ENCODE measurements around the gene MRGPRX4.
"Not testable (repeated sequence)": the region's sequence is repeated elsewhere in the genome, so short reads cannot be mapped to it uniquely, and the experiment has no call there.

Gene MRGPRX4

GRCh38 chr11:18172666-18173065, at the start of gene MRGPRX4:
TSS of gene MRGPRX4 (plus strand) at chr11:18172837. CDS start at chr11:18173257, 420 bp downstream.
- Histone ChIP-seq H3K4me3 (ENCODE audit: low read length) (no peak within 1 kb of the TSS), H3K27me3 (ENCODE audit: insufficient read depth, low read length) (no peaks in the 10 kb centered on the region)

GRCh38 chr11:18131115-18131514, 41.5 kb upstream of the MRGPRX4 start:
- H3K9me3 ChIP-seq (ENCODE audit: low read length); H3K4me1 ChIP-seq (ENCODE audit: insufficient read depth, low read length); H2AFZ ChIP-seq (ENCODE audit: low read depth, low read length); H3K36me3 ChIP-seq (ENCODE audit: insufficient read depth, low read length); H3K27me3 ChIP-seq (ENCODE audit: insufficient read depth, low read length); H3K4me3 ChIP-seq (ENCODE audit: low read length): not testable (repeated sequence)

More at GRCh38 chr11:18172666-18173065, at the start of gene MRGPRX4:
- H3K36me3 ChIP-seq (ENCODE audit: insufficient read depth, low read length), result no peaks in the 10 kb centered on the region
- no peaks in the 10 kb centered on the region for H3K9me3 ChIP-seq (ENCODE audit: low read length)
- no peak within 1 kb of the TSS for H2AFZ ChIP-seq (ENCODE audit: low read depth, low read length)
- H3K4me1 ChIP-seq (ENCODE audit: insufficient read depth, low read length), result no peaks in the 10 kb centered on the region

- Histone ChIP-seq H3K36me3 (ENCODE audit: insufficient read depth, low read length) (no peaks in the 10 kb centered on the region), H3K4me1 (ENCODE audit: insufficient read depth, low read length) (no peaks in the 10 kb centered on the region), H3K27me3 (ENCODE audit: insufficient read depth, low read length) (peaks cover 10% of the 10 kb centered on the region), H3K4me3 (ENCODE audit: low read length) (no peak within 1 kb of the TSS), H2AFZ (ENCODE audit: low read depth, low read length) (no peak within 1 kb of the TSS), H3K9me3 (ENCODE audit: low read length) (no peaks in the 10 kb centered on the region)
These were observed 40.3 kb upstream of the MRGPRX4 start, which contains the start of gene MRGPRX3 for GRCh38 chr11:18132341-18132740. TSS of gene MRGPRX3 (plus strand) at chr11:18132571. CDS start at chr11:18137203, 4,632 bp downstream.

DNA sequence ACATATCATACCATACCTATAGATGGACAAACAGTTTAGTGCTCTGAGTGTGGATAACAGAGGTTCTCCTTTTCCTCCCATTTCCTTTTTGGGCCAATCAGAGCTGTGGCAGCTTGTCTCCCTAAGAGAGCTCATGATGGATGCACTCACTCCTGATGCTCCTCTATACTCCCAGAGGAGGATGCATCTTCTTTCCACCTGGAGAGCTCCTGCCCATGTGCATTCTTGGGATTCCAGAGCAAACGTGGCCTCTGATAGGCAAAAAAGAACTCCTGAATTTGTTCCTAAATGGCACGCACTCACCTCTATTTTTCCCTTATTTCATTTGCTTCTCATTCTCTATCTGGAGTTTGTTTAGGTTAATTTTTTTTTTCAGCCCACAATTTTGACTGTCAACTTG, 37.3 kb upstream of the MRGPRX4 start:
- peaks cover 12% of the 10 kb centered on the region for H3K27me3 ChIP-seq (ENCODE audit: insufficient read depth, low read length)
- H2AFZ ChIP-seq (ENCODE audit: low read depth, low read length), result no peak overlapping the region
- no peak overlapping the region for H3K4me3 ChIP-seq (ENCODE audit: low read length)
- H3K9me3 ChIP-seq (ENCODE audit: low read length), result no peaks in the 10 kb centered on the region
- no peaks in the 10 kb centered on the region for H3K4me1 ChIP-seq (ENCODE audit: insufficient read depth, low read length)
- H3K36me3 ChIP-seq (ENCODE audit: insufficient read depth, low read length), result no peaks in the 10 kb centered on the region

- no peak overlapping the region for H3K4me3 ChIP-seq (ENCODE audit: low read length)
- H3K4me1 ChIP-seq (ENCODE audit: insufficient read depth, low read length), result no peaks in the 10 kb centered on the region
- no peaks in the 10 kb centered on the region for H3K36me3 ChIP-seq (ENCODE audit: insufficient read depth, low read length)
- no peak overlapping the region for H2AFZ ChIP-seq (ENCODE audit: low read depth, low read length)
- no peaks in the 10 kb centered on the region for H3K9me3 ChIP-seq (ENCODE audit: low read length)
- peaks cover 15% of the 10 kb centered on the region for H3K27me3 ChIP-seq (ENCODE audit: insufficient read depth, low read length)
These were observed 35.3 kb upstream of the MRGPRX4 start for GRCh38 chr11:18137186-18137800.

DNA sequence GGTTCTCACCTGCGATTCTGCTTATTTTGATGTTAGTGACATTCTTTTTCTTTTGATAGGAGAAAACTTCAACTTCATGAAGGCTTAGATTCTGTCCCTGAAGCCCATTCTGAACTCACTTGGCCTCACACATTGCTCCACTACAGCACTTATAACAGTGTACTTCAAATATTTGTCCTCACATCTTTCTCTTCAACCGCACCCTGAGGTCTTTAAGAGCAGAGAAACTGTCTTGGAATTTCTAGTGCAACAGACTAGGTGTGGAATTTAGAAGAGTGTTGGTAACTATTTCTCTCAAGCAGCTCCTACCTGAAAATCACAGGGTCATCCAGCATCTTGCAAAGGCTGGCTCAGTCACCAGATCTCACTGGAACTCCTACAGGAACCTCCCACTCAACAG, 32.5 kb upstream of the MRGPRX4 start:
- Histone ChIP-seq H2AFZ (ENCODE audit: low read depth, low read length) (no peak overlapping the region), H3K9me3 (ENCODE audit: low read length) (no peaks in the 10 kb centered on the region), H3K4me3 (ENCODE audit: low read length) (no peak overlapping the region), H3K36me3 (ENCODE audit: insufficient read depth, low read length) (no peaks in the 10 kb centered on the region), H3K4me1 (ENCODE audit: insufficient read depth, low read length) (no peaks in the 10 kb centered on the region), H3K27me3 (ENCODE audit: insufficient read depth, low read length) (peaks cover 9% of the 10 kb centered on the region)

- Histone ChIP-seq H3K4me3 (ENCODE audit: low read length) (no peak overlapping the region), H3K4me1 (ENCODE audit: insufficient read depth, low read length) (no peaks in the 10 kb centered on the region), H3K36me3 (ENCODE audit: insufficient read depth, low read length) (no peaks in the 10 kb centered on the region), H2AFZ (ENCODE audit: low read depth, low read length) (no peak overlapping the region), H3K9me3 (ENCODE audit: low read length) (no peaks in the 10 kb centered on the region), H3K27me3 (ENCODE audit: insufficient read depth, low read length) (peaks cover 5% of the 10 kb centered on the region)
These were observed 28.4 kb upstream of the MRGPRX4 start for GRCh38 chr11:18144243-18144642.

GRCh38 chr11:18145025-18145424, 27.6 kb upstream of the MRGPRX4 start:
- no peaks in the 10 kb centered on the region for H3K36me3 ChIP-seq (ENCODE audit: insufficient read depth, low read length)
- no peaks in the 10 kb centered on the region for H3K9me3 ChIP-seq (ENCODE audit: low read length)
- H3K4me1 ChIP-seq (ENCODE audit: insufficient read depth, low read length), result no peaks in the 10 kb centered on the region
- H3K4me3 ChIP-seq (ENCODE audit: low read length), result no peak overlapping the region
- H2AFZ ChIP-seq (ENCODE audit: low read depth, low read length), result no peak overlapping the region
- peaks cover 5% of the 10 kb centered on the region for H3K27me3 ChIP-seq (ENCODE audit: insufficient read depth, low read length)

DNA sequence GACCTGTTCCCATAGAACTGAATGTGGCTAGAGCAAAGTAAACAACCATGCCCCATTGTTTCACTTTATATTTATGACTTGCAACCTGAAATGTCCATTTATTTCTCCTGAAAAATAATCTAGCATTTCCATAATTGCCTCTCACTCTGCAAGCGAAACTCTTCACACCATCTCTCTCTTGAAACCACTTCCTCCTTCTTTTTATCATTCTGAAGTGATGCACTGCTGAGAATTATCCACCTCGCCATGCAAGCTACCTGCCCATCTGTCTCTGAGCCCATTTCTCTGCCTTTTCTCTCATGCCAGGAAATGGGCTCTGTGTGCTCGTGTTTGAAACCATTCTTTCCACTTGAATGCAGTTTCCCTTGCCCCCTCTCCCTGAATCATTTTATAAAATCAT, 26.8 kb upstream of the MRGPRX4 start:
- no peaks in the 10 kb centered on the region for H3K4me1 ChIP-seq (ENCODE audit: insufficient read depth, low read length)
- H3K4me3 ChIP-seq (ENCODE audit: low read length), result no peak overlapping the region
- no peaks in the 10 kb centered on the region for H3K9me3 ChIP-seq (ENCODE audit: low read length)
- H3K36me3 ChIP-seq (ENCODE audit: insufficient read depth, low read length), result no peaks in the 10 kb centered on the region
- peaks cover 3% of the 10 kb centered on the region for H3K27me3 ChIP-seq (ENCODE audit: insufficient read depth, low read length)
- no peak overlapping the region for H2AFZ ChIP-seq (ENCODE audit: low read depth, low read length)

DNA sequence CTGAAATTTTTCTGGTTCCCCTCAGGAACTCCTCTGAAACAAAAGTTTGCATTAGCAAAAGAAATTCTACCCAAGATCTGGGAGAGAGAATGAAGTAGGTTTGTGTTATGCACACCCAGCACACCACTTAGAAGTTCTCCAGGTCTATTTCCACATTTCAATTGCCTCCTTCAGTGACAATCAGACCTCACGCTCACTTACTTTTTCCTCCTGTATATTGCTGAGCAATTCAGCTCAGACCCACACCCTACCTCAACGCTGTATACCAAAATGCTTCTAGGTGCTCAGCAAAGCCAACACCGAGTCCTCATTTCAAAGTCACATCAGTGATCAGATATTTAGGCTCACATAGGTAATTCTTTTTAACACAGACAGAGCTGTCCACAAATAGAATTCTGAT, 21.1 kb upstream of the MRGPRX4 start:
- Histone ChIP-seq H3K27me3 (ENCODE audit: insufficient read depth, low read length) (no peaks in the 10 kb centered on the region), H3K36me3 (ENCODE audit: insufficient read depth, low read length) (no peaks in the 10 kb centered on the region), H3K9me3 (ENCODE audit: low read length) (no peaks in the 10 kb centered on the region), H3K4me1 (ENCODE audit: insufficient read depth, low read length) (no peaks in the 10 kb centered on the region), H3K4me3 (ENCODE audit: low read length) (no peak overlapping the region), H2AFZ (ENCODE audit: low read depth, low read length) (no peak overlapping the region)

GRCh38 chr11:18168372-18168771, 4.3 kb upstream of the MRGPRX4 start:
- Histone ChIP-seq H3K9me3 (ENCODE audit: low read length) (no peaks in the 10 kb centered on the region), H3K4me1 (ENCODE audit: insufficient read depth, low read length) (no peaks in the 10 kb centered on the region), H3K27me3 (ENCODE audit: insufficient read depth, low read length) (no peaks in the 10 kb centered on the region), H3K4me3 (ENCODE audit: low read length) (no peak overlapping the region), H3K36me3 (ENCODE audit: insufficient read depth, low read length) (no peaks in the 10 kb centered on the region), H2AFZ (ENCODE audit: low read depth, low read length) (no peak overlapping the region)

- H3K27me3 ChIP-seq (ENCODE audit: insufficient read depth, low read length), result no peaks in the 10 kb centered on the region
- H3K4me3 ChIP-seq (ENCODE audit: low read length), result no peak overlapping the region
- no peaks in the 10 kb centered on the region for H3K4me1 ChIP-seq (ENCODE audit: insufficient read depth, low read length)
- no peak overlapping the region for H2AFZ ChIP-seq (ENCODE audit: low read depth, low read length)
- no peaks in the 10 kb centered on the region for H3K9me3 ChIP-seq (ENCODE audit: low read length)
- H3K36me3 ChIP-seq (ENCODE audit: insufficient read depth, low read length), result no peaks in the 10 kb centered on the region
These were observed 1.1 kb upstream of the MRGPRX4 start for GRCh38 chr11:18171377-18172000.

GRCh38 chr11:18173225-18173866, 709 bp downstream of the MRGPRX4 start:
- no peaks in the 10 kb centered on the region for H3K27me3 ChIP-seq (ENCODE audit: insufficient read depth, low read length)
- H3K4me1 ChIP-seq (ENCODE audit: insufficient read depth, low read length), result no peaks in the 10 kb centered on the region
- H3K4me3 ChIP-seq (ENCODE audit: low read length), result no peak overlapping the region
- H2AFZ ChIP-seq (ENCODE audit: low read depth, low read length), result no peak overlapping the region
- no peaks in the 10 kb centered on the region for H3K9me3 ChIP-seq (ENCODE audit: low read length)
- H3K36me3 ChIP-seq (ENCODE audit: insufficient read depth, low read length), result no peaks in the 10 kb centered on the region

Measured in neuron (in vitro differentiated cells).